ENCODE data around the gene WIPF2. TPM values are rescaled to one million over a fixed set of nuclear protein-coding genes. Genes with fewer than 3 reads are reported as not detected.
A peak's percentile ranks its signal among the peaks of the same experiment; 100 is the strongest.

WIPF2 gene
- total RNA-seq, 1 donor from 2014 or later = 25.4 TPM

DNA sequence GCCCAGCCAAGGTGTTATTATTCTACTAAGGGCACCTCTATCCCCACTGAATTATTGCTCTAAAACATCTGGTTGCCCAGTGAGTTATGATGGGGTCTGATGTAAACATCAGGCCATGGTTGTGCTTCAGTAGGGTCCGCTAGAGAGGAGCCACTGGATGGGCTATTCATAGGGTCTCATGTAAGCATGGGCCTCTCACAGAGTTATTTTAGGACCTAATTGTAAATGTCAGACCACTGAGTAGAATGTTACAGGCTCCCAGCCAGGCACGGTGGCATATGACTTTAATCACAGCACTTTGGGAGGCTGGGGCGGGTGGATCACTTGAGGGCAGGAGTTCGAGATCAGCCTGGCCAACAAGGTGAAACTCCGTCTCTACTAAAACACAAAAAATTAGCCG is 36.5 kb upstream of the WIPF2 start:
- Mint-ChIP-seq H3K4me1 (ENCODE audit: low read depth, unreplicated experiment) (no peaks in the 10 kb centered on the region), H3K27me3 (ENCODE audit: unreplicated experiment) (no peaks in the 10 kb centered on the region), H3K27ac (ENCODE audit: unreplicated experiment) (no peak overlapping the region), H3K36me3 (ENCODE audit: unreplicated experiment) (no peaks in the 10 kb centered on the region), H3K9me3 (ENCODE audit: unreplicated experiment) (peaks cover 2% of the 10 kb centered on the region), H3K4me3 (ENCODE audit: unreplicated experiment) (no peak overlapping the region)
- TF ChIP-seq, protein P1, sequence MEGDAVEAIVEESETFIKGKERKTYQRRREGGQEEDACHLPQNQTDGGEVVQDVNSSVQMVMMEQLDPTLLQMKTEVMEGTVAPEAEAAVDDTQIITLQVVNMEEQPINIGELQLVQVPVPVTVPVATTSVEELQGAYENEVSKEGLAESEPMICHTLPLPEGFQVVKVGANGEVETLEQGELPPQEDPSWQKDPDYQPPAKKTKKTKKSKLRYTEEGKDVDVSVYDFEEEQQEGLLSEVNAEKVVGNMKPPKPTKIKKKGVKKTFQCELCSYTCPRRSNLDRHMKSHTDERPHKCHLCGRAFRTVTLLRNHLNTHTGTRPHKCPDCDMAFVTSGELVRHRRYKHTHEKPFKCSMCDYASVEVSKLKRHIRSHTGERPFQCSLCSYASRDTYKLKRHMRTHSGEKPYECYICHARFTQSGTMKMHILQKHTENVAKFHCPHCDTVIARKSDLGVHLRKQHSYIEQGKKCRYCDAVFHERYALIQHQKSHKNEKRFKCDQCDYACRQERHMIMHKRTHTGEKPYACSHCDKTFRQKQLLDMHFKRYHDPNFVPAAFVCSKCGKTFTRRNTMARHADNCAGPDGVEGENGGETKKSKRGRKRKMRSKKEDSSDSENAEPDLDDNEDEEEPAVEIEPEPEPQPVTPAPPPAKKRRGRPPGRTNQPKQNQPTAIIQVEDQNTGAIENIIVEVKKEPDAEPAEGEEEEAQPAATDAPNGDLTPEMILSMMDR (IDR thresholded peaks at IDR 0.05; ENCODE audit: partially characterized antibody, unreplicated experiment) = no peak
- DNase-seq = no peak

GRCh38 chr17:40187238-40187637 is 31.9 kb upstream of the WIPF2 start:
- Mint-ChIP-seq H3K36me3 (ENCODE audit: unreplicated experiment) (peaks cover 4% of the 10 kb centered on the region), H3K4me1 (ENCODE audit: low read depth, unreplicated experiment) (peaks cover 1% of the 10 kb centered on the region), H3K9me3 (ENCODE audit: unreplicated experiment) (no peaks in the 10 kb centered on the region), H3K27ac (ENCODE audit: unreplicated experiment) (no peak overlapping the region), H3K4me3 (ENCODE audit: unreplicated experiment) (no peak overlapping the region), H3K27me3 (ENCODE audit: unreplicated experiment) (peaks cover 4% of the 10 kb centered on the region)
- TF ChIP-seq, protein P1 (IDR thresholded peaks at IDR 0.05; ENCODE audit: partially characterized antibody, unreplicated experiment) = no peak
- DNase-seq = no peak

- no peak for DNase-seq
- no peak overlapping the region for H3K4me3 Mint-ChIP-seq (ENCODE audit: unreplicated experiment)
- H3K36me3 Mint-ChIP-seq (ENCODE audit: unreplicated experiment) = peaks cover 4% of the 10 kb centered on the region
- peaks cover 4% of the 10 kb centered on the region for H3K27me3 Mint-ChIP-seq (ENCODE audit: unreplicated experiment)
- no peak overlapping the region for H3K27ac Mint-ChIP-seq (ENCODE audit: unreplicated experiment)
- TF ChIP-seq, protein P1 (IDR thresholded peaks at IDR 0.05; ENCODE audit: partially characterized antibody, unreplicated experiment) = no peak
- H3K4me1 Mint-ChIP-seq (ENCODE audit: low read depth, unreplicated experiment) = peaks cover 1% of the 10 kb centered on the region
- no peaks in the 10 kb centered on the region for H3K9me3 Mint-ChIP-seq (ENCODE audit: unreplicated experiment)
Measured at GRCh38 chr17:40188694-40189093, 30.4 kb upstream of the WIPF2 start.

- TF ChIP-seq, protein P1 (IDR thresholded peaks at IDR 0.05; ENCODE audit: partially characterized antibody, unreplicated experiment) = peak; percentile 54
- peak overlapping the region; percentile 78 for H3K4me3 Mint-ChIP-seq (ENCODE audit: unreplicated experiment)
- H3K27ac Mint-ChIP-seq (ENCODE audit: unreplicated experiment) = peak overlapping the region; percentile 59
- peaks cover 1% of the 10 kb centered on the region for H3K9me3 Mint-ChIP-seq (ENCODE audit: unreplicated experiment)
- H3K36me3 Mint-ChIP-seq (ENCODE audit: unreplicated experiment) = peaks cover 4% of the 10 kb centered on the region
- peaks cover 10% of the 10 kb centered on the region for H3K27me3 Mint-ChIP-seq (ENCODE audit: unreplicated experiment)
- H3K4me1 Mint-ChIP-seq (ENCODE audit: low read depth, unreplicated experiment) = peaks cover 12% of the 10 kb centered on the region
- peak; percentile 56 for DNase-seq
Measured at GRCh38 chr17:40190197-40191021, 28.7 kb upstream of the WIPF2 start.
